GM10847 (cell line): ENCODE results near the gene SOWAHC.

Experiments used
- POLR2A ChIP-seq: IDR thresholded peaks from 2 replicates; pipeline ENCODE4 v1.6.1; 2011; ENCODE audit not compliant: insufficient read length; ENCODE audit errors: extremely low read depth

SOWAHC gene

GRCh38 chr2:109632158-109632789 is 18.1 kb downstream of the SOWAHC start:
- no peak for TF ChIP-seq POLR2A

GRCh38 chr2:109633284-109633961 is 19.3 kb downstream of the SOWAHC start:
- no peak for TF ChIP-seq POLR2A

- TF ChIP-seq POLR2A = no peak
These were observed 21.5 kb downstream of the SOWAHC start for GRCh38 chr2:109635426-109636304.

DNA sequence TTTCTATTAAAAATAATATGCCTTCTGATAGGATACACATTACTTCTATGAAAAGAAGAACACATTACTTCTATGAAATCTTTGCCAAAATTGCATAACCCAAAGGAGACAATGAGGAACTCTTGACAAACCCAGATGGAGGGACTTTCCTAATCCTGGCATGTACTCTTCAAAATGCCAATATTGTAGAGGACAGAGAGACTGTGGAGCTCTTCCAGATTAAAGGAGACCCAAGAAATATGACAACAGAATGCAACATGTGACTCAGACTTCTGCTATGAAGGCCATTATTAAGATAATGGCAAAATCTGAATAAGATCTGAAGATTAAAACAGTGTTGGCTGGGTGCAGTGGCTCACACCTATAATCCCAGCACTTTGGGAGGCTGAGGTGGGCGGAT is 22.2 kb downstream of the SOWAHC start:
- TF ChIP-seq POLR2A = no peak

DNA sequence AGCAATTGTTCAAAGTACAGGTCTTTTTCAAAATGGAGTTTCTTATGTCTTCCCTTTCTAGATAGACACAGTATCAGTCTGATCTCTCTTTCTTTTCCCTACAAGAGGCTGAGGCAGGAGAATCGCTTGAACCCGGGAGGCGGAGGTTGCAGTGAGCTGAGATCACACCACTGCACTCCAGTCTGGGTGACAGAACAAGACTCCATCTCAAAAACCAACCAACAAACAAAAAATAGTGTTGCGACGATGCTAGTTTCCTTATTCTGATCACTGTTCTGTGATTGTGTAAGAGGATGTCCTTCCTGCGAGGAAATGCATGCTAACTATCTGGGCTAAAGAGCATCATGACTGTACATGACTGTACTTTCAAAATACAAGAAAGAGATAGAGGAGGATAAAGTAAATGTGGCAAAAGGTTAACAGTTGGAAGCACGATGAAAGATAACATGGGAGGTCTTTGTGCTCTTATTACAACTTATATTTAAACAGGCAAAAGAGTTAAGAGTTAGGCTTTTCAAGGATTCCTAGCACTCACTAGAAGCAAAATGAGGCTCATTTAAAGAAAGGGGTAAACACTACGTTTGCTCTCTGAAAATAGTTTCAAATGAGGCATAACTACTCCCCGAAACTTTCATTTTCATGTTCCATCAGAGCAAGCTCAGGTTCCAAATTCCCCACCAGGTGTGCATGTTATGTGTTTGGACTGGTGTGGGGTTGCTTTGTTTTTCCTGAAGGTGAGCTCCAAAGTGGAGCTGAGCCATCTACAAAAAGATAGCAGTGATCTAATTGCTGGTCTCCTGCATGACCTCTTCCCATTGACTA is 23.8 kb downstream of the SOWAHC start:
- TF ChIP-seq POLR2A = no peak

- TF ChIP-seq POLR2A = no peak
These were observed 24.6 kb downstream of the SOWAHC start for GRCh38 chr2:109638795-109639194.

GRCh38 chr2:109644571-109645275 is 30.6 kb downstream of the SOWAHC start:
- TF ChIP-seq POLR2A = no peak

DNA sequence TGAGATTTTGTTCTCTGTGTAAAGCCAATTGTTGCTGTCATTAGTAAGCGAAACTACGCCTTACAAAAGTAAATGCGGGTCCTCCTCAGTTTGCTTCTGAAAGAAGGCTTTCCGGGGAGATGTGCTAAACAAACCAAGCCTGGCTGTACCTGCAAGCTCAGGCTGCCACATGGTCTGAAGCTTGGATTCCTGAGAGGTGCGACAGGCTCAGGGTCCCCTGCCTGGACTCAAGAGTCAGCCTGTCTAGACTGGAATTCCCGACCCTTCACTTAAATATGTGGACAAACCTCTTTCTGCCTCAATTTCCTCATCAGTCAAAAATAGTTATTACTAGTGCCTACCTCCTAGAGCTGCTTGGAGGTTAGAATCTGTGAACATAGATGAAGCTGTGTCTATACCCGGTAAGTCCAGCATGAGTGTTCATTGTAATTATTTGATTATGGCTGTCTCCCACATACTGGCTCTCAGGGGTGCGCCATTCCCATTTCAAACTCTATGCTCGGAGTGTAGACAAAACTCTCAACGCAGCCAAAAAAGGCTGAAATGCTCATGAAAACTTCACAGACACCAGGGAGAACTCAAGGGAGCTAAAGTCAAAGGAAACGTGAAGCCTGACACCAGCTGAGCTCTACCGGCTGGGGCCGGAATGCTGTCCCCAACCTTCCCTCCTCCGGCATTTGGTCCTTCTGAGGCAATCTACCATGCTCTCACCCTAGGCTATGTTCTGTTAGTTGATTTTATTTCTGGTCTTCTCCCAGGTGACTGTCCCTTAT is 31.4 kb downstream of the SOWAHC start:
- no peak for TF ChIP-seq POLR2A

DNA sequence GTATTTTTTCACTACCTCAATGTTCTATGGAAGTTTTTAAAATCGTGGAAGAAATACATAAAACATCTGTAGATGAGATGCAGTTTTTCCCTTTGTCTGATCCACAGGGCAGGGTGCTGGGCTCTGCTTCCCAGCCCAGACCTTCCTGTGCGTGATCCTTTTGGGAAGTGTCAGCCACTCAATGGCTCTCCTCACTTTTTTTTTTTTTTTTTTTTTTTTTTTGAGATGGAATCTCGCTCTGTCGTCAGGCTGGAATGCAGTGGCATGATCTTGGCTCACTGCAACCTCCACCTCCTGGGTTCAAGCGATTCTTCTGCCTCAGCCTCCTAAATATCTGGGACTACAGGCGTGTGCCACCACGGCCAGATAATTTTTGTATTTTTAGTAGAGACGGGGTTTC is 32.8 kb downstream of the SOWAHC start:
- no peak for TF ChIP-seq POLR2A

GRCh38 chr2:109647636-109648035 is 33.5 kb downstream of the SOWAHC start:
- TF ChIP-seq POLR2A = no peak

DNA sequence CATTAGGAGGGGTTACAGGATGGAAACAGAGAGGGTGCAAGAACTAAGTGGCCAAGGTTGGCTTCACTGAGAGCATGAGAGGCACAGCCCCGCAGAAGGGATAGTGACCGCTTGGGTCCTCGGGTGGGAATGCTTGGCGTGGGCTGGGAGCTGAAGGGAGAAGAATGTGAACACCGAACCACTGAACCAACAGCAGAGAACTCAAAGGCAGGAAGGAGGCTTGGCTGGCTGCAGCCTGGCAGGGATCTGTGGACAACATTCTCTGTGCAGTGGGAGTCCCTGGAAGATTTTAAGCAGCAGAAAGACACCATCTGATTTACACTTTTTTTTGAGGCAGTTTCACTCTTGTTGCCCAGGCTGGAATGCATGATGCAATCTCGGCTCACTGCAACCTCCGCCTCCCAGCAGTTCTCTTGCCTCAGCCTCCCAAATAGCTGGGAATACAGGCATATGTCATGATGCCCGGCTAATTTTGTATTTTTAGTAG is 33.9 kb downstream of the SOWAHC start:
- no peak for TF ChIP-seq POLR2A

- TF ChIP-seq POLR2A = no peak
These were observed 35.9 kb downstream of the SOWAHC start for GRCh38 chr2:109649736-109650695.

- no peak for TF ChIP-seq POLR2A
These were observed 40.3 kb downstream of the SOWAHC start for GRCh38 chr2:109654326-109655050.
